GM19372 (cell line): ENCODE measurements around the gene PTPRA.
"Not testable (repeated sequence)": the region's sequence is repeated elsewhere in the genome, so short reads cannot be mapped to it uniquely, and the experiment has no call there.

Experiments used
- ATAC-seq: cut with Tn5 transposase; IDR thresholded peaks from one replicate; pipeline ENCODE4 v1.9.1; 2021; ENCODE audit warnings: mild to moderate bottlenecking, low read depth, moderate library complexity; ENCODE audit not compliant: unreplicated experiment

Gene PTPRA

DNA sequence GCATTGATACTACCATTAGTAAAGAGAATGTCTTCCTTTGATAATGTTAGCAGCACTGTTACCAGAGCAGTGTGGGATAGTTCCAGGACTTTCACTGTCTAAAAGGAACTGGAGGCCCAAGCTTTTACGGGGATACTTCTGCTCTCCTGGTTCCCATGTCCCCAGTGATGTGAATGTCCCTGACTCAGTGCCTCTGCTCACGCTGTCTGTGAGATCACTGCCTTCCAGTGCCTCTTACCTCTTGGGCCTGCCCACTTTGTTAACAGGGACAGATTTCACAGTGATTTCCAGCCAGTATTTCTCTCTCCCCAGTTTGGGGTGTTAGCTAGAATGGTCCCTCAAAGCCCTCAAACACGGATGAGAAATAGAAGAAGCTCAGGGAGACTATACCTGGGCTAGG lies 14.4 kb downstream of the PTPRA start:
- no peak for ATAC-seq

DNA sequence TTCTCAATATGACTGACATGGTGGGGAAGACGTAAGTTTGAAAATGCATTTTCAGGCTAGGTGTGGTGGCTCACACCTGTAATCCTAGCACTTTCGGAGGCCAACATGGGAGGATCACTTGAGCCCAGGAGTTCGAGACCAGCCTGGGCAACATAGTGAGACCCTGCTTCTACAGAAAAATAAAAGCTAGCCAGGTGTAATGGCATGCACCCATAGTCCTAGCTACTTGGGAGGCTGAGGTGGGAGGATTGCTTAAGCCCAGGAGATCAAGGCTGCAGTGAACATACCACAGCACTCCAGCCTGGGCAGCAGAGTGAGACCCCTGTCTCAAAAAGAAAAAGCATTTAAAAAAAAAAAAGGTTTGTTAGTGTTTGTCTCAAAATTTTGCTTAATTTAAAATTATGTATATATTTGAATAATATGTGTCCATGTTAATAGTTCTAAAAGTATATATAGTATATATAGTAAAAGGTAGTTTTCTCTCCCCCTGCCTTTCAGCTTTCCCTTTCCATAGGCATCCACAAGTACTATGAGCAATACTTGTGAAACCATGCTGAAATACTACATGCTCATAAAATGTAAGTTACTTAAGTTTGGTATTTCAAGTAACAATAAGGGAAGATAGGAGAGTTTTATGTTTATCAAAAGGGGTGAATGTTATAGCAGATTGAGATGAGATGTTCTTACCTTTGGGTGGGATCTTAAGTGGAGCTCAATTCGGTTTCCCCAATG lies 15.1 kb downstream of the PTPRA start:
- no peak for ATAC-seq

DNA sequence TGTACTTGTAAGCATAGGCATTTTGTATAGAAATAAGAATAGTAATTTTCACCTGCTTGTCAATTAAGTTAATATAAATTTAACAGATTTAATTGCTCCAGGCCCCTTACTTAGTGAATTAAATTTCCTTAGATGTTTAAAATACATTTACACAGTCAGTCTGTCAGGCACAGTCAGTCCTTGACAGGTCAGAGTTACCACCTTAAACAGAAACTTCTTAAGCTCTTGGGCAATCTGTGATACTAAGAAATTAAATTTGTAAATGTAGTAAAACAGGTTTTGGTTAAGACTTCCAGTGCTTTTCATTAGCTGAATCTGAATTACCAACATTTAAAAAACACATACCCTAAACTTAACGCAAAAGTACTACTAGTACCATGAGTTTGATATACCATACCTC lies 15.9 kb downstream of the PTPRA start:
- ATAC-seq: no peak

DNA sequence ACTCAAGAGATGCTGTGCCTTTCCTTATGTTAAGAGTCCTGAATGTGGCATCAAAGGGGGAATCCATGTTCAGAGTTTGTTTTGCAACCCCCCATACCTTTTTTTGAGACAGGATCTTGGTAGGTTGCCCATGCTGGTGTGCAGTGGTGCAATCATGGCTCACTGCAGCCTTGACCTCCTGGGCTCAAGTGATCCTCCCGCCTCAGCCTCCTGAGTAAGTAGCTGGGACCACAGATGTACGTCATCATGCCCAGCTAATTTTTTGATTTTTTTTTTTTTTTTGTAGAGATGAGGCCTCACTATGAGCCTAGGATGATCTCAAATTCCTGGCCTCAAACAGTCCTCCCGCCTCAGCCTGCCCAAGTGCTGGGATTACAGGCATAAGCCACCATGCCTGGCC lies 16.5 kb downstream of the PTPRA start:
- no peak for ATAC-seq

DNA sequence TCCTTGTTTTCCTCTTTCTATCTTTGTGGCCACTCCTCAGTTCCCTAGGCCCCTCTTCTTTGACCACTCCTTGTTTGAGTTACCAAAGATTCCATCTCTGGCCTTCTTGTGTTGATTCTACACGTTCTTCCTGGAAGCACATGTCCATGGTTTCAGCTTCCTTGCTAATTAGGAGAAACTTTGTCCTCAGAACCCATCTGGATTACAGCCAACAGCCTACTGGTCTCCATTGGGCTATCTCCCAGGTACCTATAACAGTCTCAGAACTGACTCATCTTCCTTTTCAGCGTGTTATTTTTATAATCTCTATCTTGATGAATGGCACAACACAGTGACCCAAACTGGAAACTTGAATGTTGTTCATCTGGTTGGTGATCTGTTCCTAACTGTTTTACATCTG lies 17.5 kb downstream of the PTPRA start:
- no peak for ATAC-seq

DNA sequence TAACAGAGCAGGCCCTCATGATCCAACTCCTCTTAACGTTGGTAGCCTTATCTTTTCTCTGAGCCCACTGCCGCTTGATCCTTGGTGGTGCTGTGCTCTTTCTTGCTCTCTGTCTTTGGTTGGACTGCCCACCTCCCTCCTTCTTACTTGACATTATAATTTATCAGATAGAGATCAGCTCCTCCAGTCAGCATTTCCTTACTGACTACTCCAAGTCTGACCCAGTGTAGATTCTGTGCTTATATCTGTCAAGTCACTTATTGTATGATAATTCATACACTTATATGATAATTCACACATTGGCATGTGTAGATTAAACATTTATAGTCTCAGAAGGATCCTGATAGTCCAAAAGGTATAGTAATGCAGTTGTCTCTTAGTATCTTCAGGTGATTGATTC lies 18.1 kb downstream of the PTPRA start:
- no peak for ATAC-seq

DNA sequence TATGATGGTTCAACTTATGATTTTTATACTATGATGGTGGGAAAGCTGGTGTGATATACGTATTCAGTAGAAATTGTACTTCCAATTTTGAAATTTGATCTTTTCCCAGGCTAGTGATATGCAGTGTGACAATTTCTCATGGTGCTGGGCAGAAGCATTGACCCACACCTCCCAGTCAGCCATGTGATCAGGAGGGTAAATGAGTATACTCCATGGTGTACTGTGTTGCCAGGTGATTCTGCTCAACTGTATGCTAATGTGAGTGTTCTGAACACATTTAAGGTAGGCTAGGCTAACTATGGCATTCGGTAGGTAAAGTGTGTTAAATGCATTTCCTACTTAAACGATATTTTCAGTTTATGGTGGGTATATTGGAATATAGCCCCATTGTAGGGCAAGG lies 19.1 kb downstream of the PTPRA start:
- no peak for ATAC-seq

DNA sequence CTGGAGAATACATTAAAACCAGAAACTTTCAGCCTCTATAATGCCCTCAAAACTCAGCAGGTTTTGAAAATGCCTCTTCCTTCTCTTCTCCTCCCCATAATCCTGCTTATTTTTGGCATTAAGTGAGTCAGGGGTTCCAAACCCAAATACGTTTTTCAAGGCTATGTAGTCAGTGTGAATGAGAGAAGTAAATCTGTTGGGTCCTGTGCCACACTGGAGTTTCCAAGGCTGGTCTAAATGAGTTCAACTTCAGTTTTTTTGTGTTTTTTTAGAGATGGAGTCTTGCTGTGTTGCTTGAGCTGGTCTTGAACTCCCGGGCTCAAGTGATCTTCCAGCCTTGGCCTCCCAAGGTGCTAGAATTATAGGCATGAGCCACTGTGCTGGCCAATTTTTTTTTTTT lies 20.9 kb downstream of the PTPRA start:
- ATAC-seq: no peak

DNA sequence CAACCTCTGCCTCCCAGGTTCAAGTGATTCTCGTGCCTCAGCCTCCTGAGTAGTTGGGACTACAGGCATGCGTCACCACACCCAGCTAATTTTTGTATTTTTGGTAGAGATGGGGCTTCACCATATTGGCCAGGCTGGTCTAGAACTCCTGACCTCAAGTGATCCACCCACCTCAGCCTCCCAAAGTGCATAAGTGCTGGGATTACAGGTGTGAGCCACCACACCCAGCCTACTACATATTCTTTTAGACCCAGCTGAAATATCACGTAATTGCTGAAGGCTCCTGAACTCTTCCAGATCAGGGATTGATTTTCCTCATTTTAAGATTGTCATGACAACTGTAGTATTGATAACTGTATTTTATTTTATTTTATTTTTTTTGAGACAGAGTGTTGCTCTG lies 21.9 kb downstream of the PTPRA start:
- ATAC-seq: not testable (repeated sequence)

DNA sequence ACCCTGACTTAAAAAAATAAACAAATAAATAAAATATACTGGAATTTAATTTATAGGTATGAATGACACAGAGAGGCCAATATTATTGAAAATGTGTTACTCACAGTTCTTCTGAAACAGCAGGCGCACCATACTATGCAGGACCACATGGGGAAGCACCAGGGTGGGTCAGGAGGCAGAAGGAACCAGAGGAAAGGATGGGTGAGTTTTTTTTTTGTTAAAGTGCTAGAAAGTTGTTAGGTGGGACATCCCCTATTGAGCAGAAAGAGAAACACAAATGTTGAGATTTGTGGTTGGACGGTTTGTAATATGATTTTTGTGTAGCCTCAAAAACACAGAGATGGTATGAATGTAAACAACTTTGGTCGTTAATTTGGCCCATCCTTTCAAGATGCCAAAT lies 26.0 kb downstream of the PTPRA start:
- no peak for ATAC-seq

DNA sequence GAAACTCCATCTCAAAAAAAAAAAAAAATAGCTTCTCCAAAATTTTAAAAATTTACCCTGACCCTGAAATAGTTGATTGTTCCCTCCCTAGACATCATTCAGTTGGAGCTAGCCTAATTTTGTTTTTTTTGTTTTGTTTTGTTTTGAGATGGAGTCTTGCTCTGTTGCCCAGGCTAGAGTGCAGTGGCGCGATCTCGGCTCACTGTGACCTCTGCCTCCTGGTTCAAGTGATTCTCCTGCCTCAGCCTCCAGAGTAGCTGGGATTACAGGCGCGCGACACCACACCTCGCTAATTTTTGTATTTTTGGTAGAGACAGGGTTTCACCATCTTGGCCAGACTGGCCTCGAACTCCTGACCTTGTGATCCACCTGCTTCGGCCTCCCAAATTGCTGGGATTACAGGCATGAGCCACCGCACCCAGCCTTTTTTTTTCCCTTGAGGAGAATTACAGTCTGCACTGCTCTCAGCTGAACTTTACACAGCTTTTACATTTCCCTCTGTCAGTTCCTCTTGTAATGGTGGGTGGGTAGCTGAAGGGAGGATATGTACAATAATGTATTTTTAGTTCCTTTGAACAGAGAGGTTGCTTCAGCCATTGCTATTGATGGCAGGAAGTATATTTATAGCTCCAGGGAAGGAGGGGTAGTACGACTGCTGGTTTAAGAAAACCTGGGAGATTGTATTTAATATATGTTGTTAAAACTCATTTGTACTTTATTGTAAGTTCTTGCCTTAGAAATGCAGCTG lies 27.7 kb downstream of the PTPRA start:
- ATAC-seq: no peak

DNA sequence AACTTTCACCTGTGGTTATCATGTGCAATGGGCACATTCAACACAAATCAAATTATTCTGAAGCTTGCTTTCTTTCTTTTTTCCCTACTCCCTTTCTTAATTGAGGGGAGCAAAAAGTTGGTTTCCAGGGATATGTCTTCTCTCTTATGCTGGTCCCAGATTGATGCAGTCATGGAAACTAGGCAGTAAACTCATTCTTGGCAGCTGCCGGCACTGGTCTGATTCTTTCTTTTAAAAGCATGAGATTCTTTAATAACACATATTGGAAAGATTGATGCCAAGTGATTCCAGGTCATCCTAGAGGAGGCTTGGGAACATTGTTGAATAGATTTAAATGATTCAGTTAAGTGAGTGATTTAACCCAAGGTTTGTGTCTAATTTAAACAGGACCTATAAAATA lies 29.0 kb downstream of the PTPRA start:
- no peak for ATAC-seq

DNA sequence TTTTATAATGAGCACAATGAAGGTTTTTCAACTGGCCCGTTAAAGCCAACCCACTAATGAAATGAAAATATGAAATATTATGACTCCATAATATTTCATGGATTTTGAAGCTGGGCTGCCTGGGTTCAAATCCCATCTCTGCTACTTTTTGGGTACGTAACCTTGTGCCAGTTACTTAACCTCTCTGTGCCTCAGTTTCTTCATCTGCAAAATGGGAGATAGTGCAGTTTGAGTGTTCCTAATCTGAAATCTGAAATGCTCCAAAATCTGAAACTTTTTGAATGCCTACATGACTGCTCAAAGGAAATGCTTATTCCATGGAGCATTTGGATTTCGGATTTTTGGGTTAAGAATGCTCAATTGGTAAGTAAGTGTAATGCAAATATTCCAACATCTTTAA lies 29.5 kb downstream of the PTPRA start:
- ATAC-seq: no peak

DNA sequence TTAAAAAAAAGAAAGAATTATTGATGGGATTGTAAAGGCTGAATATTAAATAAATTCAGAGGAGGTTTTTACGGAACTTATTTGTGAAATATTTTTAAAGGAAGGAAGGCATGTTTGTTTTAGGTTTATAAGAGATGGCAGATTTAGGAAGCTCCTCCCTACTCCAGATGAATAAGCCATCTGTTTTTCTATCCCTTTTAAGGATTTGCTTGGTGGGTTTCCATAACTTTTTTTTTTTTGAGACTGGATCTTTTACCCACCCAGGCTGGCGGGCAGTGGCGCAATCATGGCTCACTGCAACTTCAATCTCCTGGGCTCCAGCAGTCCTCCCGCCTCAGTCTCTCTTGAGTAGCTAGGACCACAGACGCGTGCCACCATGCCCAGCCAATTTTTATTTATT lies 30.4 kb downstream of the PTPRA start:
- no peak for ATAC-seq

DNA sequence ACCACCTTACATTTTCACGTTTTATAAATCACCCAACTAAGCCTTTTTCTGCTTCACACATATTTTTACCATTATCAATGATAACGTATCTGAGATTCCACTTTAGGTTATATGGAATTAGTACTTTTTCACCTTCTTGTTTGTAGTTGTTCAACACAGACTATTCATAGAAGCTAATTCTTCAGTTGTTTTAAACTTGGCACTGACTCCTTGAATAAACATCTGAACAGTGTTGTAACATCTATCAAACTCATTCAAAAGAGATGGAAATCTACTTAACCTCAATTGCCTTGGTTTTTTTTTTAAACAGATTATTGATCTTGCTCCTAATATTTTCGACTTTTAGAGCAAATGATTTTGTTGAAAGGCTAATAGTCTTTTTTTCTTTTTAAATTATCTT lies 34.2 kb downstream of the PTPRA start:
- no peak for ATAC-seq

DNA sequence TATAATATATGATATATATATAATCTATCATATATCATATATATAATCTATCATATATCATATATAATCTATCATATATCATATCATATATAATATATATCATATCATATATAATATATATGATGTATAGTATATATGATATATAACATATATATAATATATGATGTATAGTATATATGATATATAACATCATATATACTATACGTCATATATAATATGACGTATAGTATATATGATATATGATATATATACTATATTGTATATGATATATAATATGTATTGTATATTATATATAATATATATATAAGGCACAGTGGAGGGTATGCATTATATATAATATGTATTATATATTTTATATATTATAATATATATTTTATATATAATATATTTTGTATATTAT lies 36.7 kb downstream of the PTPRA start:
- no peak for ATAC-seq

DNA sequence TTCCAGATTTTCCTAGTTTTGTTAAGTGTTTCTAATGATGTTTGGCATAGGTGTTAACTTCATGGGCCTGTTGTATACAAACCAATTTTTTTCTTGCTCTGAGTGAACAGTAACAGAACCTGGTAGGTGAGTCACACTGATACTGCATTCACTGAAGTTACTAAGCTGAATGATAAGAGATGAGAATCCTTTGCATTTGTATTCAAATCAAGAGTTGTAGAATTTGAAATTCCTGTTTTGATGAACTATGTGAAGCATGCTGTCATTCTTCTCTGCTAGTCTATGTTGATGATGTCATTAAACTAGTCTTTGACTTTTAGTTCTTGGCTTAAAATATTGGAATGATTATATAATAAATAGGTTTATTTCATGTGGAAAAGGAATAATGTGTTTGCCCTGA lies 37.9 kb downstream of the PTPRA start:
- ATAC-seq: no peak

DNA sequence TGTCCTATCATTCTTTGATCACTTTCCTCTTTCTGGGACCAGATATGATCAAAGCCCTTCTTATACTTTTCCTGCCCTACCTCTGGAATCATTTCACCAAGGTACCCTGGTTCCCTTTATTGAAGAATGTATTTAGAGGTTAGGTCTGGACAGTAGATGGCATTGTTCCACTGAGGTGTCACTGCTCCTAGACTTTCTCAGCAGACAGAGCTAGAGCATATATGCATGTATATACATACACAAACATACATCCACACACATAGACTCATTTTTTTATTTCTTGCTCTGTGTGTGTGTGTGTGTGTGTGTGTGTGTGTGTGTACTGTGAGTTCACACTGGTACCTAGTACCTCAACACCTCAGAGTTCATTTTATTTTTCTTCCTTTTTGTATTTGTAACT lies 40.9 kb downstream of the PTPRA start:
- no peak for ATAC-seq

DNA sequence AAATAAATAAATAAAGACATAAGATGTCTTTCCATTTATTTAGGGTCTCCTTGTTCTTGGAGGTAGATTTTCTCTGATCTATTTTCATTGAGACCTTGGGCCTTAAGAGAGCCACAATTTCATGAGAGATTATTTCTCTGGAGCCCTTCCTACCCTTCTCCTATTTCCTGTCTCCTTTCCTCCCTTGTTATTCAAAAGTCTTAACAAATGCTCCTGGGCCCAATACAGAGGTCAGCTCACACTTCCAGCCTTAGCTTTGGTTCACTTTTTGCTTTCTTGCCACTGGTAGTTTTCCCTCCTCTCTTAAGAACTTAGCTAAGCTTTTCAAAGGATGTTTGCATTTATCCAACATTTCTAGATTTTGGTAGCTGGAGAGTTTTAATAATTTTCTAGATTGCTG lies 44.0 kb downstream of the PTPRA start:
- no peak for ATAC-seq

DNA sequence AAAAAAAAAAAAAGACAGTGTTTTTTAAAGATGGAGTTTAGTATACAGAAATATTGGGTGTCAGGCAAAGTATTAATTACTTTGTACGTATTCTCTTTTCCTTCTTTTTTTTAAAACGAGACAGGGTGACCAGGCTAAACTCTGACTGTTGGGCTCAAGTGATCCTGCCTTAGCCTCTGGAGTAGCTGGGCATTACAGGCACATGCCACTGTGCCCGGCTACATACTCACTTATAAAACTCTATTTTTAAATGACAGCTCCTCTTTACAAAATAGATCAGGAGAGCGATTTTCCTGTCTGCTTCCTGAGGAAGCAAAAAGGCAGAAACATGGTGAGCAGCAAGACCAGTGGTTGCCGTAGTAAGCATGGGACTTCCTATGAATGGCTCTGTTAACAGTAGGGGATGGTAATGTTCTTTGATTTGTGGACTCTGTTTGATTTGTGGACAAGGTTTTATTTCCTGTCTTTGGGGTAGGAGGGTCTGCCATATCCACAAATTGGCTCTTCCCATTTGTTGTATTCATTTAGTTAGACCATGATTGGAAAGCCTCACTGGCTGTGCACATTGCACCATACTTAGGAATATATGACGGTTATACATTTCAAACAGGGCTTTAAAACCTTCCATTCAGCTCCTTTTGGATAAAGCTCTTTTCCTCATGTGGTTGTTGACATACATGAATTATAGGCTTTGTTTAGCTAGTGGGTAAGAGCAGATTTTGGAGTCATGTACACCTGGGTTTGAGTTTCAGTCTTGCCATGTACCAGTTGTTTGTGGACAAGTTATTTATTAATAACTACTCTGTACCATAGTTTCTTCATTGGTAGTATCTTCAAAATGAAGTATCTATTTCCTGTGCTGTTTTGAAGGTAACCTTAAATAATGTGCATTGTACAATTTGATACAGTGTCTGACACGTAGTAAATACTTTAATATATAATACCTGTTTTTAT lies 45.1 kb downstream of the PTPRA start:
- ATAC-seq: no peak

DNA sequence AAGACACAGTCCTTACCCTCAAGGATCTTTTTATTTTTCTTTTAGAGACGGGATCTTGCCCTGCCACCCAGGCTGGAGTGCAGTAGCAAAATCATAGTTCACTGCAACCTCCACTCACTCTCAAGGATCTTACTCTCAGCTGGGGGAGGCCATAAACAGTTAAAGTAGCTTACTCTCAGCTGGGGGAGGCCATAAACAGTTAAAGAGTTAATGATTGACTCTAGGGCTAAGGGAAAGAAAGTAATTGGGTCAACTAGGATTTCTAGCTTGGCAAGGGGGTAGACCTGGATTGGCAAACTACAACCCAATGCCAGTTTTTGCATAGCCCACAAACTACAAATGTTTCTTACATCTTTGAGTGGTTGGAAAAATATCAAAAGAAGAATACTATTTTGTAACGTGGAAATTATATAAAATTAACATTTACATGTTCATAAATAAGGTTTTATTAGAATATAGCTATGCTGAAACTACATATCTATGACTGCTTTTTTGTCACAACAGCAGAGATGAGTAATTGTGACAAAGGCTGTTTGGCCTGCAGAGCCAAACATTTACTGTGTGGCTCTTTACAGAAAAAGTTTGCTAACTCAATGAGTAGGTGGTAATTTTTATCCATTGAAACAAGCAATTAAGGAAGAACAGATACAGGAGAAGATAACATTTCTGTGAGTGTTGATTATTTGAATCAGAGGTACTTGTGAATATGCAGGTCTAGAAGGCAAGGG lies 46.4 kb downstream of the PTPRA start:
- no peak for ATAC-seq
